Heart right ventricle (tissue), 16 donors: Measurements from ENCODE around the gene AUTS2. TPM values are rescaled to one million over a fixed set of nuclear protein-coding genes. Genes with fewer than 3 reads are reported as not detected.

Source experiments
- ATAC-seq, 8 donors: fragments of 200-7000 bp; cut with Tn5 transposase; one replicate each; pipeline ENCODE4 v1.9.1; 2020; ENCODE audit warnings: mild to moderate bottlenecking in 8 of 8, moderate library complexity in 8 of 8, moderate number of reproducible peaks in 1 of 8
- DNase-seq, 2 donors: peaks; one replicate each; pipeline ENCODE4 v3.0.0-alpha.2; 2020
- H3K27ac ChIP-seq, 10 donors: fragments of 200-600 bp; sonication (generic) in 2 of 10; one replicate each; pipeline versions ENCODE4 v1.5.0 to v1.8.0; 2020 to 2022; ENCODE audit warnings: mild to moderate bottlenecking in 3 of 10
- H3K27me3 ChIP-seq, 7 donors: fragments of 200-600 bp; one replicate each; pipeline ENCODE4 v1.8.0; 2021 to 2022; ENCODE audit warnings: mild to moderate bottlenecking in 2 of 7
- H3K36me3 ChIP-seq, 9 donors: fragments of 200-600 bp; sonication (generic) in 1 of 9; one replicate each; pipeline versions ENCODE4 v1.5.0 to v1.8.0; 2020 to 2022; ENCODE audit warnings: mild to moderate bottlenecking in 2 of 9
- H3K4me1 ChIP-seq, 9 donors: fragments of 200-600 bp; sonication (generic) in 1 of 9; one replicate each; pipeline versions ENCODE4 v1.5.0 to v1.8.0; 2020 to 2022; ENCODE audit warnings: mild to moderate bottlenecking in 4 of 9
- H3K4me3 ChIP-seq, 10 donors: fragments of 200-600 bp; sonication (generic) in 2 of 10; one replicate each; pipeline versions ENCODE4 v1.5.0 to v1.8.0; 2020 to 2022; ENCODE audit warnings: mild to moderate bottlenecking in 7 of 10, moderate library complexity in 2 of 10
- H3K9me3 ChIP-seq, 11 donors: fragments of 200-600 bp in 10 of 11; sonication (generic) in 2 of 11; one replicate each; pipeline versions ENCODE4 v1.5.0 to v1.8.0; 2013 to 2022; ENCODE audit warnings: mild to moderate bottlenecking in 2 of 11, control low read depth in 1 of 11, moderate library complexity in 1 of 11
- CTCF ChIP-seq, 9 donors: fragments of 200-600 bp; sonication (generic) in 2 of 9; IDR thresholded peaks; one replicate each; pipeline versions ENCODE4 v1.5.0 to v1.8.0; 2021 to 2022; ENCODE audit warnings: antibody characterized with exemption in 9 of 9, mild to moderate bottlenecking in 5 of 9, moderate library complexity in 1 of 9
- WGBS, 2 donors: extraction: QIAGEN DNeasy Blood & Tissue Kit; methylation state at CpG; one replicate each; pipeline ENCODE4 v1.1.7; 2013; ENCODE audit warnings: inconsistent platforms in 1 of 2; 5-methylcytosine and 5-hydroxymethylcytosine counted together
- intact Hi-C, 10 donors: fragments of 100-400 bp; cut with DNase I; formaldehyde crosslinking; loops; one replicate each; pipeline versions ENCODE4 v1.11.1 to v1.14.2; 2022
- polyA plus RNA-seq, 2 donors: library from polyadenylated mRNA; stranded (reverse); fragments of 200-250 nt; gene quantifications; one replicate each; pipeline ENCODE4 v1.2.3, GENCODE V29; 2013
- total RNA-seq, 10 donors: library from RNA; stranded (reverse); fragmentation: NEBNext Ultra II Directional in 3 of 10; extraction: Animal tissue kit (Norgen Biotek cat#: 25700) in 3 of 10; gene quantifications; one replicate each; pipeline versions ENCODE4 v1.2.1 to v1.2.4, GENCODE V29; 2021 to 2023
- donor health status: Arrhythmogenic right ventricular cardiomyopathy.
- donor health status: ischemic (EF 13 %, LVEDD 7.1; RV severe dilation, severe dysfunction).
- donor health status: healthy with polysubstance abuse.
- donor health status: DM: no; HTN: yes; CAD: no.
- donor health status: DM: no; HTN: no; CAD: no.
- donor health status: ischemic (EF 25% LVEDD 6.9; RV normal size, moderate dysfunction).
- donor health status: ischemic (EF 25% LVEDD 5.7; RV mildly dilated, moderate dysfunction).
- donor health status: healthy.
- donor health status: DM: yes; HTN: yes; CAD: no.
- donor health status: Ischemic cardiomyopathy.
- donor health status: ischemic (EF 35%, LVEDD 5.7; RV mildly dilated, moderate dysfunction).
- donor health status: nonischemic (EF 11% LVEDD 7.7; RV severe dilation, severe dysfunction).
- donor health status: DM: yes; HTN: yes; CAD: no.
- donor health status: PGD.
- donor health status: ischemic (EF 29% LVEDD 5.4; RV normal size, mild dysfunction).
- donor health status: nonischemic (EF 23%, LVEDD 6.1; RV moderate dilation, normal function).

Gene AUTS2
- total and polyA plus RNA-seq, 12 donors, result 1.6 to 11.2 (median 7.3) TPM

GRCh38 chr7:70720191-70720873 lies 1122.1 kb downstream of the AUTS2 start:
- WGBS, 2 donors, result 84% methylated on average over 7 of the region's 7 CpGs
- intact Hi-C loops, result no loop called here

GRCh38 chr7:70721500-70721899 lies 1123.2 kb downstream of the AUTS2 start:
- Histone ChIP-seq H3K27ac (no peak overlapping the region), H3K27me3 (no peaks in the 10 kb centered on the region), H3K4me1 (no peaks in the 10 kb centered on the region), H3K36me3 (no peaks in the 10 kb centered on the region), H3K9me3 (no peaks in the 10 kb centered on the region), H3K4me3 (no peak overlapping the region)
- TF ChIP-seq CTCF (IDR thresholded peaks at IDR 0.05), result no peak
- 98 to 100% methylated on average over 1 of the region's 1 CpG for WGBS, 2 donors
- DNase-seq (no peak), ATAC-seq (no peak)
- intact Hi-C loops, result no loop called here

More at GRCh38 chr7:70720191-70720873, 1122.1 kb downstream of the AUTS2 start:
- DNase-seq (no peak), ATAC-seq (no peak)
- no peaks in the 10 kb centered on the region for H3K4me1 ChIP-seq
- no peaks in the 10 kb centered on the region for H3K36me3 ChIP-seq
- no peaks in the 10 kb centered on the region for H3K27me3 ChIP-seq
- H3K9me3 ChIP-seq, result no peaks in the 10 kb centered on the region
- no peak for TF ChIP-seq CTCF (IDR thresholded peaks at IDR 0.05)
- H3K4me3 ChIP-seq, result no peak overlapping the region
- H3K27ac ChIP-seq, result no peak overlapping the region

GRCh38 chr7:70723339-70723738 lies 1125.1 kb downstream of the AUTS2 start:
- 97 to 98% methylated on average over 5 of the region's 5 CpGs for WGBS, 2 donors
- Histone ChIP-seq H3K9me3 (no peaks in the 10 kb centered on the region), H3K36me3 (no peaks in the 10 kb centered on the region), H3K27me3 (no peaks in the 10 kb centered on the region), H3K4me3 (no peak overlapping the region), H3K27ac (no peak overlapping the region), H3K4me1 (peaks cover 0 to 1% (median 0%) of the 10 kb centered on the region in 9 donors)
- ATAC-seq (no peak), DNase-seq (no peak)
- TF ChIP-seq CTCF (IDR thresholded peaks at IDR 0.05), result no peak
- intact Hi-C loops, result no loop called here

- Histone ChIP-seq H3K27me3 (no peaks in the 10 kb centered on the region), H3K9me3 (peaks cover 0 to 8% (median 0%) of the 10 kb centered on the region in 11 donors), H3K4me3 (no peak overlapping the region), H3K4me1 (peaks cover 0 to 13% (median 0%) of the 10 kb centered on the region in 9 donors), H3K36me3 (no peaks in the 10 kb centered on the region), H3K27ac (no peak overlapping the region)
- WGBS, 2 donors, result 89 to 91% methylated on average over 2 of the region's 2 CpGs
- intact Hi-C loops, result no loop called here
- TF ChIP-seq CTCF (IDR thresholded peaks at IDR 0.05), result no peak
- ATAC-seq, result no peak
- no peak for DNase-seq
These were observed 1127.2 kb downstream of the AUTS2 start for GRCh38 chr7:70725448-70725847.
